A549 (cell line): ENCODE measurements around the gene SLC7A10. TPM values are rescaled to one million over a fixed set of nuclear protein-coding genes. Genes with fewer than 3 reads are reported as not detected.

Experiments used
- ATAC-seq, 2 experiments: fragments of 200-7000 bp in 1 of 2; fragments of >200 bp in 1 of 2; cut with Nextera tagmentation in 1 of 2; cut with Tn5 transposase in 1 of 2; 3 replicates each; pipeline versions ENCODE4 v1.8.0 to v1.9.1; 2018 to 2020; ENCODE audit warnings: mild to moderate bottlenecking in 1 of 2, moderate library complexity in 1 of 2
- CTCF ChIA-PET: fragments of 300-600 bp; sonication (Branson Sonifier 250); formaldehyde crosslinking; extraction: SDS; loops from one replicate; lab custom pipeline; 2021; ENCODE audit warnings: antibody characterized with exemption, inconsistent platforms; lab: Yijun Ruan, JAX
- POLR2A ChIA-PET: fragments of 350-600 bp; formaldehyde crosslinking; extraction: SDS; loops from one replicate; lab custom pipeline; 2021; ENCODE audit warnings: antibody characterized with exemption, inconsistent platforms; lab: Yijun Ruan, JAX
- DNase-seq, 2 experiments: peaks; one replicate each; pipeline versions ENCODE4 v3.0.0 to v3.0.0-alpha.2; 2011 to 2016; ENCODE audit warnings: low read depth in 1 of 2, low spot score in 1 of 2
- FAIRE-seq: peaks from 2 replicates; lab custom pipeline; 2011; peaks lifted over from hg19 to GRCh38; lab: Jason Lieb, UNC
- H3K27ac ChIP-seq, 2 experiments: fragments of >200 bp; sonication (Bioruptor Twin); formaldehyde crosslinking; 3 replicates each; pipeline ENCODE4 v1.5.1; 2016 to 2017
- H3K4me1 ChIP-seq: fragments of >200 bp; sonication (Bioruptor Twin); formaldehyde crosslinking; 3 replicates; pipeline ENCODE4 v1.6.1; 2016
- H3K4me2 ChIP-seq: fragments of >200 bp; sonication (Bioruptor Twin); formaldehyde crosslinking; 3 replicates; pipeline ENCODE4 v1.6.1; 2016
- H3K4me3 ChIP-seq: fragments of >200 bp; sonication (Bioruptor Twin); formaldehyde crosslinking; 3 replicates; pipeline ENCODE4 v1.5.1; 2016
- H3K9me3 ChIP-seq: fragments of >200 bp; sonication (Bioruptor Twin); formaldehyde crosslinking; 3 replicates; pipeline ENCODE4 v1.6.1; 2016
- BHLHE40 ChIP-seq: IDR thresholded peaks from 2 replicates; pipeline ENCODE4 v1.6.1; 2012; ENCODE audit warnings: low read depth, low read length, inconsistent platforms
- CBX2 ChIP-seq: fragments of 200-600 bp; sonication (generic); IDR thresholded peaks from 2 replicates; pipeline ENCODE4 v1.6.1; 2016; ENCODE audit warnings: low read depth, mild to moderate bottlenecking, borderline replicate concordance
- CHD2 ChIP-seq: fragments of 150-350 bp; IDR thresholded peaks from 2 replicates; pipeline ENCODE4 v1.6.1; 2014; ENCODE audit warnings: low read length; ENCODE audit not compliant: partially characterized antibody
- CHD4 ChIP-seq: fragments of 200-600 bp; sonication (generic); IDR thresholded peaks from 2 replicates; pipeline ENCODE4 v1.6.1; 2016; ENCODE audit warnings: antibody characterized with exemption, mild to moderate bottlenecking, borderline replicate concordance
- EP300 ChIP-seq, 2 experiments: fragments of >200 bp; sonication (Bioruptor Twin); formaldehyde crosslinking; IDR thresholded peaks; 2 replicates in 1 of 2; 3 replicates in 1 of 2; pipeline ENCODE4 v1.6.1; 2016 to 2017
- HOXB13 ChIP-seq: fragments of 250-450 bp; sonication (Bioruptor Pico); IDR thresholded peaks from 2 replicates; pipeline ENCODE4 v1.5.0; 2020; ENCODE audit warnings: low read depth, mild to moderate bottlenecking, moderate library complexity
- HOXB5 ChIP-seq: fragments of 250-450 bp; sonication (Bioruptor Pico); IDR thresholded peaks from 2 replicates; pipeline ENCODE4 v1.5.0; 2020; ENCODE audit warnings: mild to moderate bottlenecking, moderate library complexity
- MAX ChIP-seq: IDR thresholded peaks from 2 replicates; pipeline ENCODE4 v1.6.1; 2012
- MYC ChIP-seq: IDR thresholded peaks from 2 replicates; pipeline ENCODE4 v1.6.1; 2012; ENCODE audit warnings: mild to moderate bottlenecking, inconsistent platforms, low read length, improper control_type of control experiment, borderline replicate concordance
- NFE2L2 ChIP-seq: fragments of 150-350 bp; conservative IDR thresholded peaks from 2 replicates; pipeline ENCODE4 v1.6.1; 2014; ENCODE audit warnings: low read length
- NR3C1 ChIP-seq: fragments of >200 bp; sonication (Bioruptor Twin); formaldehyde crosslinking; IDR thresholded peaks from 3 replicates; pipeline ENCODE4 v1.6.1; 2017
- PHF8 ChIP-seq: fragments of 200-600 bp; sonication (generic); IDR thresholded peaks from 2 replicates; pipeline ENCODE4 v1.6.1; 2016; ENCODE audit warnings: low read depth, mild to moderate bottlenecking, antibody characterized with exemption, moderate library complexity, borderline replicate concordance
- POLR2A ChIP-seq: IDR thresholded peaks from 2 replicates; pipeline ENCODE4 v1.6.1; 2012; ENCODE audit warnings: mild to moderate bottlenecking, low read length
- POLR2AphosphoS2 ChIP-seq: conservative IDR thresholded peaks from 2 replicates; pipeline ENCODE4 v1.6.1; 2012; ENCODE audit warnings: low read length, improper control_type of control experiment, inconsistent platforms
- RARB ChIP-seq: fragments of 250-450 bp; sonication (Bioruptor Pico); IDR thresholded peaks from 2 replicates; pipeline ENCODE4 v1.8.0; 2021; ENCODE audit warnings: mild to moderate bottlenecking, moderate library complexity
- RFX5 ChIP-seq: fragments of 450-650 bp; IDR thresholded peaks from 2 replicates; pipeline ENCODE4 v1.7.1; 2014; ENCODE audit warnings: antibody characterized with exemption, mild to moderate bottlenecking, moderate library complexity
- RNF2 ChIP-seq: fragments of 200-600 bp; sonication (generic); IDR thresholded peaks from 2 replicates; pipeline ENCODE4 v1.6.1; 2016; ENCODE audit warnings: low read depth, mild to moderate bottlenecking, antibody characterized with exemption, moderate library complexity, borderline replicate concordance
- SMC3 ChIP-seq: fragments of >200 bp; sonication (Bioruptor Twin); formaldehyde crosslinking; IDR thresholded peaks from 3 replicates; pipeline ENCODE4 v1.6.1; 2018; ENCODE audit warnings: inconsistent platforms
- SREBF2 ChIP-seq: fragments of 450-650 bp; IDR thresholded peaks from 2 replicates; pipeline ENCODE4 v1.6.1; 2014; ENCODE audit warnings: mild to moderate bottlenecking, moderate library complexity
- TP53 ChIP-seq: fragments of 250-450 bp; sonication (Bioruptor Pico); IDR thresholded peaks from 2 replicates; pipeline ENCODE4 v1.5.0; 2021; ENCODE audit warnings: mild to moderate bottlenecking, moderate library complexity
- ZC3H11A ChIP-seq: fragments of 450-650 bp; IDR thresholded peaks from 2 replicates; pipeline ENCODE4 v1.6.1; 2014; ENCODE audit warnings: antibody characterized with exemption, mild to moderate bottlenecking
- WGBS: methylation state at CpG from one replicate; pipeline ENCODE4 v1.1.6; 2017; ENCODE audit errors: missing lambda C conversion rate; 5-methylcytosine and 5-hydroxymethylcytosine counted together
- polyA plus RNA-seq, 4 experiments: library from polyadenylated mRNA; depleted of rRNA in 3 of 4; stranded (reverse); fragments of >200 nt; fragmentation: RNase III in 1 of 4; extraction: RNeasy Plus Mini Kit Qiagen cat#74134 plus additional on column Dnase treatment in 1 of 4; gene quantifications; 2 replicates in 3 of 4; 3 replicates in 1 of 4; pipeline ENCODE4 v1.2.3, GENCODE V29; 2011 to 2017
- TF ChIP-seq, protein P1 (sequence below): fragments of >200 bp; sonication (Bioruptor Twin); formaldehyde crosslinking; IDR thresholded peaks from 3 replicates; pipeline ENCODE4 v1.5.1; 2016
- TF ChIP-seq, protein P2 (sequence below): fragments of >200 bp; sonication (Bioruptor Twin); formaldehyde crosslinking; IDR thresholded peaks from 3 replicates; pipeline ENCODE4 v1.6.1; 2016

SLC7A10 gene
- polyA plus RNA-seq, 2 of the 4 experiments (the other 2 are of a cell fraction): 0.05 to 0.26 TPM

GRCh38 chr19:33248104-33248503 lies 22.5 kb upstream of the SLC7A10 start:
- no peak overlapping the region for H3K4me2 ChIP-seq
- FAIRE-seq: peak; percentile 65
- H3K27ac ChIP-seq: no peak overlapping the region
- WGBS: 94% methylated on average over 8 of the region's 8 CpGs
- ATAC-seq: peak; percentile 24 to 28; a peak in 5 of 6 replicates
- POLR2A ChIA-PET: no interaction called here
- H3K4me1 ChIP-seq: peaks cover 13% of the 10 kb centered on the region
- TF ChIP-seq POLR2AphosphoS2 (no peak), POLR2A (no peak)
- H3K9me3 ChIP-seq: peaks cover 13% of the 10 kb centered on the region
- H3K4me3 ChIP-seq: no peak overlapping the region
- CTCF ChIA-PET: interaction anchor here (4.9 to 16.3 kb wide), 5 partner anchors 12 to 157 kb away, joined by 21 to 1493 read pairs (median 84); partner anchors contain the start of genes CEBPA and CEBPG
- DNase-seq: no peak

DNA sequence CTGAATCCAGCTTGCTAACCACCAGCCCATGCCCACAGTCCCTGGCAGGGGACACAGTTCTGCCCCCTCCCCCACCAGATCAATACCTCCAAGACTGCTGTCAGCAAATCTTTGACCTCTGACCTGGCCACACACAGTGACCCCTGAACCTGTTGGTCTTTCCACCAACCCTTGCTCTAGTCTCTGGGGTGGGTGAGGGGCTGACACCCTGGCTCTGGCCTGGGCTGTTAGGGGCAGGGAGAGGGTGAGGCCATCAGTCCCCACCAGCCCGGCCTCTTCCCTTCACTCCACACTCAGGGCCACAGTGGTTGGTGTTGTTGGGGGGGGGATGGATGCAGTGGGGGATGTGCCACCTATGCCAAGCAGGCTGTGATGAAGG lies 21.8 kb upstream of the SLC7A10 start:
- ChIA-PET CTCF (interaction anchor here (0.7 to 16.3 kb wide), 9 partner anchors 8 to 531 kb away, joined by 3 to 1493 read pairs (median 21); partner anchors contain the start of genes CEBPA and CEBPG), POLR2A (interaction anchor here (1.7 kb wide), 1 partner anchor 55 kb away, joined by 9 read pairs; the partner anchor contains the start of gene CEBPA)
- Histone ChIP-seq H3K27ac (no peak overlapping the region), H3K4me1 (peaks cover 13% of the 10 kb centered on the region), H3K4me2 (no peak overlapping the region), H3K9me3 (peaks cover 13% of the 10 kb centered on the region), H3K4me3 (no peak overlapping the region)
- no peak for DNase-seq
- 100% methylated on average over 1 of the region's 1 CpG for WGBS
- no peak for TF ChIP-seq RNF2
- TF ChIP-seq NR3C1: no peak
- TF ChIP-seq RARB (CRISPR knock-in tag): no peak
- no peak for TF ChIP-seq PHF8
- no peak for TF ChIP-seq TP53
- no peak for TF ChIP-seq CHD4
- no peak for TF ChIP-seq MAX
- TF ChIP-seq SREBF2: no peak
- TF ChIP-seq, protein P1, sequence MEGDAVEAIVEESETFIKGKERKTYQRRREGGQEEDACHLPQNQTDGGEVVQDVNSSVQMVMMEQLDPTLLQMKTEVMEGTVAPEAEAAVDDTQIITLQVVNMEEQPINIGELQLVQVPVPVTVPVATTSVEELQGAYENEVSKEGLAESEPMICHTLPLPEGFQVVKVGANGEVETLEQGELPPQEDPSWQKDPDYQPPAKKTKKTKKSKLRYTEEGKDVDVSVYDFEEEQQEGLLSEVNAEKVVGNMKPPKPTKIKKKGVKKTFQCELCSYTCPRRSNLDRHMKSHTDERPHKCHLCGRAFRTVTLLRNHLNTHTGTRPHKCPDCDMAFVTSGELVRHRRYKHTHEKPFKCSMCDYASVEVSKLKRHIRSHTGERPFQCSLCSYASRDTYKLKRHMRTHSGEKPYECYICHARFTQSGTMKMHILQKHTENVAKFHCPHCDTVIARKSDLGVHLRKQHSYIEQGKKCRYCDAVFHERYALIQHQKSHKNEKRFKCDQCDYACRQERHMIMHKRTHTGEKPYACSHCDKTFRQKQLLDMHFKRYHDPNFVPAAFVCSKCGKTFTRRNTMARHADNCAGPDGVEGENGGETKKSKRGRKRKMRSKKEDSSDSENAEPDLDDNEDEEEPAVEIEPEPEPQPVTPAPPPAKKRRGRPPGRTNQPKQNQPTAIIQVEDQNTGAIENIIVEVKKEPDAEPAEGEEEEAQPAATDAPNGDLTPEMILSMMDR: no peak
- TF ChIP-seq, protein P2, sequence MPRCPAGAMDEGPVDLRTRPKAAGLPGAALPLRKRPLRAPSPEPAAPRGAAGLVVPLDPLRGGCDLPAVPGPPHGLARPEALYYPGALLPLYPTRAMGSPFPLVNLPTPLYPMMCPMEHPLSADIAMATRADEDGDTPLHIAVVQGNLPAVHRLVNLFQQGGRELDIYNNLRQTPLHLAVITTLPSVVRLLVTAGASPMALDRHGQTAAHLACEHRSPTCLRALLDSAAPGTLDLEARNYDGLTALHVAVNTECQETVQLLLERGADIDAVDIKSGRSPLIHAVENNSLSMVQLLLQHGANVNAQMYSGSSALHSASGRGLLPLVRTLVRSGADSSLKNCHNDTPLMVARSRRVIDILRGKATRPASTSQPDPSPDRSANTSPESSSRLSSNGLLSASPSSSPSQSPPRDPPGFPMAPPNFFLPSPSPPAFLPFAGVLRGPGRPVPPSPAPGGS: no peak
- no peak for TF ChIP-seq HOXB13 (CRISPR knock-in tag)
- TF ChIP-seq CBX2: no peak
- no peak for TF ChIP-seq CHD2
- TF ChIP-seq NFE2L2: no peak
- no peak for TF ChIP-seq RFX5
- no peak for TF ChIP-seq ZC3H11A
- TF ChIP-seq HOXB5: no peak
- no peak for TF ChIP-seq EP300 (IDR thresholded peaks at IDR 0.05)
- no peak for TF ChIP-seq MYC
- ATAC-seq: peak in 1 of 2 experiments; percentile 1; a peak in 2 of 6 replicates
- no peak for FAIRE-seq

GRCh38 chr19:33246709-33247440 lies 21.2 kb upstream of the SLC7A10 start:
- WGBS: 67% methylated on average over 7 of the region's 7 CpGs
- Histone ChIP-seq H3K4me2 (no peak overlapping the region), H3K27ac (no peak overlapping the region), H3K9me3 (peaks cover 13% of the 10 kb centered on the region), H3K4me3 (no peak overlapping the region), H3K4me1 (peaks cover 13% of the 10 kb centered on the region)
- POLR2A ChIA-PET: interaction anchor here (1.7 kb wide), 1 partner anchor 56 kb away, joined by 9 read pairs; the partner anchor contains the start of gene CEBPA
- TF ChIP-seq SMC3 (0 out of 3 replicates have a peak, but pooled peaks have one; percentile 7), BHLHE40 (no peak)
- FAIRE-seq (no peak), ATAC-seq (no peak), DNase-seq (no peak)
- CTCF ChIA-PET: interaction anchor here (0.7 to 16.3 kb wide), 23 partner anchors 8 to 726 kb away, joined by 3 to 1493 read pairs (median 8); partner anchors contain the start of genes CEBPA and CEBPG
